DOHH2 (cell line): ENCODE results near the gene RAB8A.

ENCODE experiments used
- H3F3A ChIP-seq: fragments of 200-600 bp; sonication (generic), shearing (Covaris generic); 2 replicates; pipeline ENCODE4 v1.6.0; 2016; ENCODE audit warnings: antibody characterized with exemption, mild to moderate bottlenecking; ENCODE audit not compliant: control insufficient read depth, insufficient read depth
- H3K27ac ChIP-seq: fragments of 200-600 bp; sonication (generic); 2 replicates; pipeline ENCODE4 v1.5.1; 2014; ENCODE audit warnings: low read depth, mild to moderate bottlenecking, low read length, moderate library complexity
- H3K27me3 ChIP-seq: fragments of 200-600 bp; sonication (generic); 2 replicates; pipeline ENCODE4 v1.6.1; 2014; ENCODE audit warnings: mild to moderate bottlenecking, low read length, mixed read lengths; ENCODE audit not compliant: control insufficient read depth
- H3K36me3 ChIP-seq: fragments of 200-600 bp; sonication (generic); 2 replicates; pipeline ENCODE4 v1.6.1; 2014; ENCODE audit warnings: mild to moderate bottlenecking, low read length, moderate library complexity, mixed read lengths; ENCODE audit not compliant: control insufficient read depth
- H3K4me1 ChIP-seq: fragments of 200-600 bp; sonication (generic); 2 replicates; pipeline ENCODE4 v1.6.1; 2014; ENCODE audit warnings: mild to moderate bottlenecking, low read length, mixed read lengths; ENCODE audit not compliant: control insufficient read depth
- H3K4me2 ChIP-seq: fragments of 200-600 bp; sonication (generic); 2 replicates; pipeline ENCODE4 v1.6.0; 2014; ENCODE audit warnings: mild to moderate bottlenecking, low read length, moderate library complexity
- H3K4me3 ChIP-seq: fragments of 200-600 bp; sonication (generic); 2 replicates; pipeline ENCODE4 v1.5.1; 2014; ENCODE audit warnings: mild to moderate bottlenecking, low read length, mixed read lengths
- H3K79me2 ChIP-seq: fragments of 200-600 bp; sonication (generic); 2 replicates; pipeline ENCODE4 v1.6.1; 2014; ENCODE audit warnings: mild to moderate bottlenecking, low read length, mixed read lengths; ENCODE audit not compliant: control insufficient read depth
- H3K9me2 ChIP-seq: fragments of 200-600 bp; sonication (generic); replicated peaks from 2 replicates; pipeline ENCODE4 v1.6.1; 2014; ENCODE audit warnings: mild to moderate bottlenecking, low read length, mixed read lengths; ENCODE audit not compliant: control insufficient read depth
- H3K9me3 ChIP-seq: fragments of 200-600 bp; sonication (generic); 2 replicates; pipeline ENCODE4 v1.6.1; 2014; ENCODE audit warnings: antibody characterized with exemption, low read length, mixed read lengths; ENCODE audit not compliant: control insufficient read depth, insufficient read depth
- H4K20me1 ChIP-seq: fragments of 200-600 bp; sonication (generic); 2 replicates; pipeline ENCODE4 v1.6.0; 2014; ENCODE audit warnings: low read depth, mild to moderate bottlenecking, antibody characterized with exemption, low read length, moderate library complexity; ENCODE audit not compliant: control insufficient read depth, insufficient read depth
- CTCF ChIP-seq: fragments of 200-600 bp; sonication (generic); IDR thresholded peaks from one replicate; pipeline ENCODE4 v1.5.1; 2014; ENCODE audit warnings: antibody characterized with exemption, mild to moderate bottlenecking, low read depth, low read length; ENCODE audit not compliant: poor library complexity, severe bottlenecking
- EZH2phosphoT487 ChIP-seq: fragments of 200-600 bp; sonication (generic); IDR thresholded peaks from 2 replicates; pipeline ENCODE4 v1.6.1; 2017; ENCODE audit warnings: borderline replicate concordance, mild to moderate bottlenecking, antibody characterized with exemption, low read length, moderate library complexity, mixed read lengths

RAB8A gene

GRCh38 chr19:16106121-16106520 lies 5.6 kb upstream of the RAB8A start:
- H3K79me2 ChIP-seq = no peaks in the 10 kb centered on the region
- H4K20me1 ChIP-seq = no peaks in the 10 kb centered on the region
- no peaks in the 10 kb centered on the region for H3K9me2 ChIP-seq
- H3K9me3 ChIP-seq = no peaks in the 10 kb centered on the region
- no peaks in the 10 kb centered on the region for H3K27me3 ChIP-seq
- H3K4me2 ChIP-seq = peak overlapping the region; percentile 40
- TF ChIP-seq EZH2phosphoT487 (no peak), CTCF (no peak)
- H3K36me3 ChIP-seq = peaks cover 25% of the 10 kb centered on the region
- no peak overlapping the region for H3K4me3 ChIP-seq
- H3F3A ChIP-seq = peaks cover 16% of the 10 kb centered on the region
- peaks cover 36% of the 10 kb centered on the region for H3K4me1 ChIP-seq
- no peak overlapping the region for H3K27ac ChIP-seq

DNA sequence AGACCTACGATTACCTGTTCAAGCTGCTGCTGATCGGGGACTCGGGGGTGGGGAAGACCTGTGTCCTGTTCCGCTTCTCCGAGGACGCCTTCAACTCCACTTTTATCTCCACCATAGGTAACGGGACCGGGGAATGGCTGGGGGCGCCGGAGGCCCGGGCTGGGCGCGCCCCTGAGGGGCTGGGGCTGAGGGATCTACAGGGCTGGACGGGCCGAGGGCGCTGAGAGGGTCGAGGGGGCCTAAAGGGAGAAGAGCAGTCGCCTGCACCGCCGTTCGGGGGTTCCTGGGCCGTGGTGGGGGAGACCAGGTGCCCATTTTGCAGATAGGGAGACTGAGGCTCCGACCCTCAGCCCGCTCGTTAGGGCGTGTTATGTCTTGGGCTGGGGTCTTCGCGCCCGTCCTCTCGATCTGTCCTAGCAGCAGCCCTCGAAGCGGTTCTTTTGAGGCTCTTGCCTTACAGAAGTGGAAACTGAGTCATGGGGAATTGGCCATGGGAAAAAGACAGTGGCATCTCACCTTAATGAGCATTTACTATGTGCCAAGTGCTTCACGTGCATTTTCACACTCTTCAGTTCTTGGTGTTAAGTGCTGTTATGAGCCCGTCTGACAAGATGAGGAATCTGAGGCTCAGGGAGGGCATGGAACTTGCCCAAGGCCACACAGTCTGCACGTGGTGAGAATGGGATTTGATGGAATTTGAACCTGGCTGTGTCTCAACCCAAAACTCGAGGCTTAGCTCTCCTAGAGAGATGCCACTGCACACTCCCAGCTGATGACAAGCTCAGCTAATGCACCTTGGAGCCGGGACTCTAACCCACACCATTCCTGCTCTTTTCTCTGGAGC lies 442 bp downstream of the RAB8A start:
- Histone ChIP-seq H3K4me2 (peak overlapping the region; percentile 100), H3K36me3 (peaks cover 39% of the 10 kb centered on the region), H3K79me2 (peaks cover 54% of the 10 kb centered on the region), H3K27ac (peak overlapping the region; percentile 69), H4K20me1 (peaks cover 7% of the 10 kb centered on the region), H3K9me2 (no peaks in the 10 kb centered on the region), H3K9me3 (no peaks in the 10 kb centered on the region), H3K27me3 (no peaks in the 10 kb centered on the region), H3F3A (peaks cover 4% of the 10 kb centered on the region; the same call in 1 of the 2 replicates), H3K4me1 (peaks cover 52% of the 10 kb centered on the region), H3K4me3 (peak overlapping the region; percentile 99)
- TF ChIP-seq EZH2phosphoT487 (no peak), CTCF (no peak)

GRCh38 chr19:16112778-16113177 lies 1.1 kb downstream of the RAB8A start:
- Histone ChIP-seq H3K4me3 (peak overlapping the region; percentile 99), H3K79me2 (peaks cover 60% of the 10 kb centered on the region), H3K9me3 (no peaks in the 10 kb centered on the region), H3K36me3 (peaks cover 44% of the 10 kb centered on the region), H3K9me2 (no peaks in the 10 kb centered on the region), H3K4me2 (peak overlapping the region; percentile 100), H3K4me1 (peaks cover 59% of the 10 kb centered on the region), H3K27ac (no peak overlapping the region), H4K20me1 (peaks cover 7% of the 10 kb centered on the region), H3F3A (peaks cover 6% of the 10 kb centered on the region), H3K27me3 (no peaks in the 10 kb centered on the region)
- TF ChIP-seq EZH2phosphoT487 (no peak), CTCF (no peak)
